ENCODE results near the gene SLC2A10. TPM values are rescaled to one million over a fixed set of nuclear protein-coding genes. Genes with fewer than 3 reads are reported as not detected.

The SLC2A10 gene
- total and polyA plus RNA-seq, 2 donors (not counting 1 experiment from before 2014, with no cell fraction given) = 35.3 to 47.2 TPM

DNA sequence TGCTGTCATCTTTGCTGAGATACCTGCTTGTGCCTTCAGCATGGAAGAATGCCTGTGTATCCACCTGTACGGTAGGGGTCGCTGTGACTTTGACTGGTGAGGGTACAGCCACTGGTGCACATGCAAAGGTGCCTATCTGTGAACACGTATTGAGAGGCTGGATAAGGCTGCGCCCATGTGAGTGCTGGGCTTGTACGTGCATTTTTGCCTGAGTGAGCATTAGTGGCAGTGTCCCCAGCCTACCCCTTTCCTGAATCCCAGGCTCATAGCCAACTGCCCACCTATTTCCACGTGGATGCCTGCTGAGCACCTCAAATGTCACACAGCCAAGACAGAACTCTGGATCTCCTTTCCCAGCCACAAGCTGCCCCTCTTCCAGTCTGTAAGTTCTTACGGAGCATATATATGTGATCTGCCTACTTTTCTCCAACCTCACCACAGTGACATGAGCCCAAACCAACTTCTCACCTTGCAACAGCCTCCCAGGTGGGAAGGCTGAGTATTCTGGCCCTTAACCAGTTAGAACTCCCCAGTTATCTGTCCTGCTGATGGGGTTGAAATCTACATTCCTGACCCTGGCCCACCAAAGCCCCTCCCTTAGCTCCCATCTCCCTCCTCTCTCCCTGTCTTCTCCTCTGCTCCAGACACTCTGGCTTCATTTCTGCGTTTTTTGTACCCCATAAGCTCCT, 1.1 kb upstream of the SLC2A10 start:
- Histone ChIP-seq H3K79me2 (ENCODE audit: control insufficient read depth, insufficient read depth, low read length) (peaks cover 6% of the 10 kb centered on the region), H3K4me2 (ENCODE audit: extremely low read depth, insufficient read depth, low read length) (no peak overlapping the region), H3K4me3 (replicated peaks in 1 of 4; ENCODE audit: control extremely low read depth in 1 of 4, insufficient read depth in 1 of 4, low read depth in 3 of 4, low read length in 4 of 4) (no peak overlapping the region), H3K27me3 (ENCODE audit: control insufficient read depth, insufficient read depth, low read length) (peaks cover 7% of the 10 kb centered on the region), H4K20me1 (ENCODE audit: control insufficient read depth, extremely low read depth, insufficient read depth, low read length) (no peaks in the 10 kb centered on the region), H2AFZ (ENCODE audit: low read length) (no peak overlapping the region), H3K9me3 (ENCODE audit: control insufficient read depth, insufficient read depth, low read depth, low read length) (no peaks in the 10 kb centered on the region), H3K36me3 (ENCODE audit: control insufficient read depth, insufficient read depth, low read length) (peaks cover 2% of the 10 kb centered on the region), H3K9ac (ENCODE audit: insufficient read depth, low read length) (no peak overlapping the region), H3K27ac (ENCODE audit: insufficient read depth, low read length) (no peak overlapping the region), H3K4me1 (ENCODE audit: control insufficient read depth, extremely low read depth, insufficient read depth, low read length) (peaks cover 2% of the 10 kb centered on the region)
- no peak for DNase-seq (ENCODE audit: low read depth in 2 of 2)
- TF ChIP-seq EZH2 (IDR thresholded peaks at IDR 0.05; ENCODE audit: low read length, missing control alignments) = no peak
- TF ChIP-seq, protein P1, sequence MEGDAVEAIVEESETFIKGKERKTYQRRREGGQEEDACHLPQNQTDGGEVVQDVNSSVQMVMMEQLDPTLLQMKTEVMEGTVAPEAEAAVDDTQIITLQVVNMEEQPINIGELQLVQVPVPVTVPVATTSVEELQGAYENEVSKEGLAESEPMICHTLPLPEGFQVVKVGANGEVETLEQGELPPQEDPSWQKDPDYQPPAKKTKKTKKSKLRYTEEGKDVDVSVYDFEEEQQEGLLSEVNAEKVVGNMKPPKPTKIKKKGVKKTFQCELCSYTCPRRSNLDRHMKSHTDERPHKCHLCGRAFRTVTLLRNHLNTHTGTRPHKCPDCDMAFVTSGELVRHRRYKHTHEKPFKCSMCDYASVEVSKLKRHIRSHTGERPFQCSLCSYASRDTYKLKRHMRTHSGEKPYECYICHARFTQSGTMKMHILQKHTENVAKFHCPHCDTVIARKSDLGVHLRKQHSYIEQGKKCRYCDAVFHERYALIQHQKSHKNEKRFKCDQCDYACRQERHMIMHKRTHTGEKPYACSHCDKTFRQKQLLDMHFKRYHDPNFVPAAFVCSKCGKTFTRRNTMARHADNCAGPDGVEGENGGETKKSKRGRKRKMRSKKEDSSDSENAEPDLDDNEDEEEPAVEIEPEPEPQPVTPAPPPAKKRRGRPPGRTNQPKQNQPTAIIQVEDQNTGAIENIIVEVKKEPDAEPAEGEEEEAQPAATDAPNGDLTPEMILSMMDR (conservative IDR thresholded peaks at IDR 0.05 in 1 of 2, IDR thresholded peaks at IDR 0.05 in 1 of 2; ENCODE audit: low read depth in 1 of 2, low read length in 2 of 2) = peak in 1 of 2 donors; percentile 15

DNA sequence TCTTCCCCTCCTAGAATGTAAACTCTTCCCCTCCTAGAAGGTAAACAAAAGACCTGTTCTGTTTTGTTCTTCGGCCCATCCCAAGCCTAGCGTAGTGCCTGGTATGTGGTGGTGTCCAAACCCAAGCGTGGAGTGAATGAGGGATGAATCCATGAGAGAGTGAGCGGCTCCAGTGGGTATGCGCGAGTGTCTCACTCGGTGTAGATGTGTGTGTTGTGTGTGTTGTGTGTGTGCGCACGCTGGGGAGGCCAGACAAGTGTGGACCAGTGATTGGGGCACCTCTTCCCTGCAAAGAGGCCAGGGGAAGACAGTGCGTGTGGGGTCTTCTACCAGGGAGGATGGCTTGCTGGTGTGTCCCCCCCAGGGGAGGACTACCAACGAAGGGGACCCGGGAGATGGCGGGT, 392 bp upstream of the SLC2A10 start:
- H3K9ac ChIP-seq (ENCODE audit: insufficient read depth, low read length) = peak overlapping the region; percentile 79

DNA sequence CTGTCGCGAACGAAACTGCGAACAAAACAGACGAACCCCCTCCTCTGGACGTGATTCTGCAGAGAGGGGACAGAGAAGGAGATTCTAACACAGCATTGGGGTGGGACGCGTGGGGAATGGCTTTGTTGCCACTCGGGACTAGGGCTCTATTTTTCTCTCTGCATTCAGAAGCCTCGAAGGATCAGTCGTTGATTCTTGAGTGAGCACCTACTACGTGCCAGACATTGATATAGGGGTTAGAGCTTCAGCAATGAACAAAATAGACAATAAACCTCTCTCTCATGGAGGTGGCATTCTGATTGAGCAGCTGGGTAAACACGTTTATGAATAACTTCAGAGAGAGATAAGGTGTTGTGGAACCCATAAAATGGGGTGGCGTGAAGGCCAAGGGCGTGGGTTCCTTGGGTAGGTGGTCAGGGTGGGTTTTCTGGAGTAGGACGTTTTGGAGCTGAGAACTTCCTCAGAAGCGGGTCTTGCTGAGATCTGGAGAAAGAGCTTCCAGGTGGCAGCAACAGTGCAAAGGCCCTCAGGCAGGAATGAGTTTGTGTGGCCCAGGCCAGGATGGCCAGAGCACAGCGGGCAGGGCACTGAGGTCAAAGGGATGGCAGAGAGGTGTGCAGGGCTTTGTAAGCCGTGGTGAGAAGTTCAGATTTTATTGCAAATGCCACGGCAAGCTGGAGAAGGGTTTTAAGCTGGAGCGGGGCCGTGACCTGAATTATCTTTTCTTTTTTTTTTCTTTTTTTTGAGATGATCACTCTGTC, 884 bp downstream of the SLC2A10 start:
- Histone ChIP-seq H3K27ac (ENCODE audit: insufficient read depth, low read length) (peak overlapping the region; percentile 60), H4K20me1 (ENCODE audit: control insufficient read depth, extremely low read depth, insufficient read depth, low read length) (no peaks in the 10 kb centered on the region), H3K4me2 (ENCODE audit: extremely low read depth, insufficient read depth, low read length) (peak overlapping the region; percentile 73), H3K27me3 (ENCODE audit: control insufficient read depth, insufficient read depth, low read length) (peaks cover under 1% of the 10 kb centered on the region), H3K36me3 (ENCODE audit: control insufficient read depth, insufficient read depth, low read length) (peaks cover 2% of the 10 kb centered on the region), H3K9me3 (ENCODE audit: control insufficient read depth, insufficient read depth, low read depth, low read length) (no peaks in the 10 kb centered on the region), H3K9ac (ENCODE audit: insufficient read depth, low read length) (peak overlapping the region; percentile 79), H3K4me3 (replicated peaks in 1 of 4; ENCODE audit: control extremely low read depth in 1 of 4, insufficient read depth in 1 of 4, low read depth in 3 of 4, low read length in 4 of 4) (peak overlapping the region; percentile 63 to 75 (median 66)), H2AFZ (ENCODE audit: low read length) (peak overlapping the region; percentile 79), H3K4me1 (ENCODE audit: control insufficient read depth, extremely low read depth, insufficient read depth, low read length) (peaks cover 8% of the 10 kb centered on the region), H3K79me2 (ENCODE audit: control insufficient read depth, insufficient read depth, low read length) (peaks cover 6% of the 10 kb centered on the region)
- no peak for DNase-seq (ENCODE audit: low read depth in 2 of 2)
- TF ChIP-seq EZH2 (IDR thresholded peaks at IDR 0.05; ENCODE audit: low read length, missing control alignments) = no peak
- TF ChIP-seq, protein P1 (conservative IDR thresholded peaks at IDR 0.05 in 1 of 2, IDR thresholded peaks at IDR 0.05 in 1 of 2; ENCODE audit: low read depth in 1 of 2, low read length in 2 of 2) = no peak

More for the DNA sequence above, 392 bp upstream of the SLC2A10 start:
- Histone ChIP-seq H3K4me1 (ENCODE audit: control insufficient read depth, extremely low read depth, insufficient read depth, low read length) (peaks cover 2% of the 10 kb centered on the region), H3K4me3 (replicated peaks in 1 of 4; ENCODE audit: control extremely low read depth in 1 of 4, insufficient read depth in 1 of 4, low read depth in 3 of 4, low read length in 4 of 4) (peak overlapping the region in 2 of 4 experiments; percentile 23 to 75), H3K36me3 (ENCODE audit: control insufficient read depth, insufficient read depth, low read length) (peaks cover 2% of the 10 kb centered on the region), H3K9me3 (ENCODE audit: control insufficient read depth, insufficient read depth, low read depth, low read length) (no peaks in the 10 kb centered on the region), H3K4me2 (ENCODE audit: extremely low read depth, insufficient read depth, low read length) (no peak overlapping the region), H4K20me1 (ENCODE audit: control insufficient read depth, extremely low read depth, insufficient read depth, low read length) (no peaks in the 10 kb centered on the region), H2AFZ (ENCODE audit: low read length) (peak overlapping the region; percentile 91), H3K27me3 (ENCODE audit: control insufficient read depth, insufficient read depth, low read length) (peaks cover 7% of the 10 kb centered on the region), H3K79me2 (ENCODE audit: control insufficient read depth, insufficient read depth, low read length) (peaks cover 6% of the 10 kb centered on the region), H3K27ac (ENCODE audit: insufficient read depth, low read length) (peak overlapping the region; percentile 60)
- DNase-seq (ENCODE audit: low read depth in 2 of 2) = no peak
- TF ChIP-seq, protein P1 (conservative IDR thresholded peaks at IDR 0.05 in 1 of 2, IDR thresholded peaks at IDR 0.05 in 1 of 2; ENCODE audit: low read depth in 1 of 2, low read length in 2 of 2) = no peak
